Stimulated activated CD8-positive, alpha-beta memory T cell treated with anti-CD3 and anti-CD28 coated beads, Interleukin-12 subunit alpha, Interleukin-12 subunit beta, amount 100 ng/mL, for 24 hours (primary cell): ENCODE results near the gene ROBO2.

ENCODE experiments used
- DNase-seq: peaks from one replicate; pipeline ENCODE4 v3.0.0-alpha.2; 2020; ENCODE audit errors: extremely low read depth

ROBO2 gene

DNA sequence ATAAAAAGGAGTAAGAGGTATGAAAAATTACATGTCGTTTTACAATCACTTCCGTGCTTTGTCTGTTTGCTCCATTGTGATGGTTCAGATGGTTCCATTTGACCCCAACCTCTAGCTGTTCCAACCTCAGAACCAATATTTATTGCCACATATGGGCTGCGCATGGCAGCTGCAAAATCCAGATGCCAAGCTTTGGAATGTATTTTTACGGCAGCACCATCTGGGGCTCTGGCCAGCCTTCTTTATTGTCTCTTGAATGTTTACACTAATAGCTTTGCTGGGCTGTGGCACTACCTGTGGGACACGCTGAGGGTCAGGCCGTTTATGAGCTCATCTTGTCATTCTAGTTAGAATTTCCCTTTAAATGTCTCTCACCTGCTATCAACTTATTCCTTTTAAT lies 219.8 kb downstream of the ROBO2 start:
- DNase-seq: no peak

GRCh38 chr3:77262361-77262760 lies 222.5 kb downstream of the ROBO2 start:
- DNase-seq: no peak

DNA sequence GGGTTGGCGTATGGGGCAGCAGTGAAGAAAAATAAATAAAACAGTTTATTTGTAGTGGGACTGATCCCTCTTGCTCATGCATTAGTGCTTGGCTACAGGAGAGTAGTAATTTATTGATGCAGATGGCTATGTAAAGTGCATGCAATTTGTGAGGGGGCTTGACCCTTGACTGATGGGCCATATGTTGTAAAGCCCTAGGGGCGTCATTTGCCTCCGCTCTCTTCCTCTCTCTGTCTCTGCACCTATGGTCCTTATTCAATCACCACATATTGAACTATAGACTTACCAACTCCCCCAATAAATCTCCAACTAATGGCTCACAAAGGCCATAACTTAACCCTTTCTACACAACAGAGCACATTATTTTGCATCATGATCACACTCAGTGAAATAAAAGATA lies 227.7 kb downstream of the ROBO2 start:
- no peak for DNase-seq

- DNase-seq: no peak
Measured at GRCh38 chr3:77271306-77271705, 231.4 kb downstream of the ROBO2 start.

- DNase-seq: no peak
Measured at GRCh38 chr3:77271711-77272110, 231.8 kb downstream of the ROBO2 start.

DNA sequence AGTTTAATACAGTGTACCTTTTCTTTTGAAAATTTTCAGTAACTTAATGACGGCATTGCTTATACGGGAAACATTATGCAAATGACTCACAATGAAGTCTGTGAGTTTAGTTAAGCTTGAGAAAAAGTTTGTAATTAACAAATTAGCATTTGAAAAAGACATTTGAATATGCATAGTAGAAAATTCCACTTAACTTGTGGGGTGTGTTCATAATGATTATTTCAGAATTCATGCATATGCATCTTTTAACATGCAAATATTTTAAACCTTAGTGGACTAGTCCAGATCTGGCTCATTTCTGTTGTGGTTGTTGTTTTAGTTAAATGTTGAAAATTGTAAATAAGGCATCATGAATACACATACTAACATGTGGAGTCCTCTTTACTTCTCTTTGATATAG lies 239.4 kb downstream of the ROBO2 start:
- no peak for DNase-seq

- no peak for DNase-seq
Measured at GRCh38 chr3:77281721-77282120, 241.8 kb downstream of the ROBO2 start.

GRCh38 chr3:77283108-77283507 lies 243.2 kb downstream of the ROBO2 start:
- DNase-seq: no peak

DNA sequence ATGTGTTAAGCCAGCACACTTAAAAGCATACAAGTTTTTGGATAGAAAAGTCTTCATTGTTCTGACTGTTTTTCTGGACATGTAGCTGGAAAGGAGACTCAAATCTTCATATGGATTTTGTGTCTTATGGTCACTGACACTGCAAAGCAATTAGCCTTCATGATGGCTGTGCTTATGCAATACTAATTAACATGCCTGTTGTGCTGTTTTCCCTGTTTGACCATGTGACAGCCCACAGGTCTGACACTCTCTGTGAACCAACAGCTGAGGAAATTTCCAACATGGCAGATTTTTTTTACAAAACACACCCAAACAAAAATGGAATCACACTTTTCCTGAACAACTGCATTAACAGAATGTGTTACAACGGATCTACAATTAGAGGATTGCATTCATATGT lies 248.4 kb downstream of the ROBO2 start:
- no peak for DNase-seq

DNA sequence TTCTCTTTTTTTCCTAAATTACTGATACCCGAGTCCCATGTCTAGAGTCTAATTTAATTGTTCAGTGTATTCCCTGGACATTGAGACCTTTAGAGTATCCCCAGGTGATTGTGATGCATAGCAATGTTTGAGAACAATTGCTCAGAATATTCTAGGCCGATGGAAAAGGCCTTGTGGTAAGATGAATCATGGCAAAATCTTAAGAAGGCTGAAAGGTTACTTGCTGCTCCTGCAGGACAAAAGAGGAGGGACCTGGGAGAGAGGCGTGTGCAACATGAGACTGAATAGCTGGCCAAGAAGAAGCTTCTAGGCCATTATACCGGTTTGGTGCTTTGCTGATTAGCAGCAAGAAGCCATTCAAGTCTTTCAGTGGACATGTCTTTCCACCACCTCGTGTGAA lies 256.6 kb downstream of the ROBO2 start:
- no peak for DNase-seq

DNA sequence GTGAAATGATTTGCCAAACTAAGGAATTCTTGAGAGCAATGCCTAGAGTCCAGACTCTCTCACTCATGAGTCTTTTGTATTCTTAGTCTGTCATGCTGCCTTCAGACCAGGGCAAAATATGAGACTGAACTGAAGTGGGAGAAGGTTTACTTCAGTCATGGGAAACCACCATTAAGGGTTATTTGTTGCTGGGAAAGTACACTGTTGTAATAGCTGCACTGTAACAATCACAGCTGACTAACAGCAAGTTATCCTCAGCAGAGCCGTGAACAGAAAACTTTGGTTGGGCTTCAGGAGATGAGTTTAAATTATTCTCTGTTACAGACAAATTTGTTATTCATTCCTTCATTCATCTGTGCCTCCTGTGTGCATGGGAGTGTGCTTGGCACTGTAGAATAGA lies 258.5 kb downstream of the ROBO2 start:
- no peak for DNase-seq

- DNase-seq: no peak
Measured at GRCh38 chr3:77303955-77304699, 264.2 kb downstream of the ROBO2 start.

GRCh38 chr3:77304700-77305021 lies 264.8 kb downstream of the ROBO2 start:
- DNase-seq: no peak

DNA sequence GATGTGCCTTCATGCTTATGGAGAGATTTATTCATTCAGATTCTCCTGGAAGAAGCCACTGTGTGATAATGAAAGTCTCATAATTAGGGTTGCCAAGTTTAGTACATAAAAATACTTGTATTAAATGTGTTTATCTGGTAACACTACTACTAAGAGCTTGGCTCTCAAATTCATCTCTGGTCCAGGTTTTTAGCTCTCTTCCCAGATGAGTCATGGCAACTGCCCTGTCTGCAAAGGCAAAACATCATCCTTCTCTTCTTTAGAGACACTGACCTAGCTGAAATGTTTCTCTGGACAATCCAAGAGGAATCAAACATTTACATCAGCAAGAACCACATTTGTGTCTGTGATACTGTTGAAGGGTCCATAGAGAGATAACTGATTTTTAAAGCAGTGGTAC lies 269.6 kb downstream of the ROBO2 start:
- DNase-seq: no peak

- no peak for DNase-seq
Measured at GRCh38 chr3:77313843-77314242, 273.9 kb downstream of the ROBO2 start.

GRCh38 chr3:77319711-77320110 lies 279.8 kb downstream of the ROBO2 start:
- DNase-seq: no peak

DNA sequence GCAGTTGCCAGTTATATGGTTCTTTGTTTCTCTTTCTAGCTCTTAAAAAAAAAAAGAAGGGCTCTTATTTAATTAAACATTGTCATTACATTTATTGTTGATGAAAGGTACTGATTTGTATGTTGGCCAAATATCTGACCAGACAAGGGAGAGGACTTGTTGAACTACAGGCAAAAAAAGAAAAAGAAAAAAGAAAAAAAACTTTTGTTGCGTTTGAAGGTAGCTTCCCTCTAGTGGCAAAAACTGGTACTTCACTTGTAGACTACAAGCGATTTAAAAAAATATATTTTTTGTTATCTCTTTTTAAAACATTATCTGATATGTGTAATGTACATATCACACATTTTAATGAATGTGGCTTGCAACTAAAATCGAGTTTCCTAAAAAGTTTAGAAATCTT lies 280.6 kb downstream of the ROBO2 start:
- DNase-seq: no peak

GRCh38 chr3:77321646-77322045 lies 281.7 kb downstream of the ROBO2 start:
- DNase-seq: no peak

DNA sequence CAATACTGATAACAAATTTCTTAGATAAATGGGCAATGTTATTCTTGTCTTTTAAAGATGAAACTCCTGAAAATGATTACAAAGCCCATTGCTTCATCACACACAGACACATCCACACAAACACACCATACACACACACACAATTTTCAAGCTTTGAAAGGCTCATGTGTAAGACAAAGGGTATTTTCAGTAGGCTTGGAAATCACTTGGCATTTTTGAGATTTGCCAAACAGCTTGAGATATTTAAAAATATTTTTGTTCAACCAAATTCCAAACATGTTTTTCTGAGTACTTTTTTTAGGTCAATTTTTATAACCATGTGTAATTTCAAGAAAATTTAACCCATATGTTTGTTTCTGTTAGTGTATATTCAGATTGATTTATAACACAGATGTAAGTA lies 283.7 kb downstream of the ROBO2 start:
- DNase-seq: no peak

- no peak for DNase-seq
Measured at GRCh38 chr3:77324105-77324504, 284.2 kb downstream of the ROBO2 start.

DNA sequence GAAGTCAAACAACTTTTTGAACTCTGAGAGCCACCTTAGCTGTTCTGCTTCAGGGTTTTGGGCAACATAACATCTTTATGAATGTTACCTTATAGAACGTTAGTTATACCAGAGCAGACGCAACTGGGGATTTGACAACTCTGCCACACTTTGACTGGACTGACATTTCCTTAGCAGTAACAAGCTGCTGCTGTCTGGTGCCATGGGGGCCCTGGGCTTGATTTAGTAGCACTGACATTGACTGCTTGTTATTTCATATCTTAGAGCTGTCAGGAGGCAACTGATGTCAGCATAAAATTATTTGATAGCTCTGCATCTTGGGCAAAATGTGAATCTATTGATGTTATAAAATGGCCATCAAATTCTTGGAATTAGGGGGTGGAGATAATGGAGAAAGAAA lies 285.4 kb downstream of the ROBO2 start:
- no peak for DNase-seq

GRCh38 chr3:77325702-77326101 lies 285.8 kb downstream of the ROBO2 start:
- no peak for DNase-seq

- no peak for DNase-seq
Measured at GRCh38 chr3:77326586-77326985, 286.7 kb downstream of the ROBO2 start.

GRCh38 chr3:77328690-77329089 lies 288.8 kb downstream of the ROBO2 start:
- no peak for DNase-seq
